Testis (tissue), 2 donors: ENCODE measurements around the gene LKAAEAR1.

Experiments used
- CTCF ChIP-seq, 3 experiments: fragments of 450-650 bp in 2 of 3; fragments of 200-600 bp in 1 of 3; sonication (generic) in 1 of 3; IDR thresholded peaks; one replicate each; pipeline ENCODE4 v1.5.1; 2016 to 2019; ENCODE audit warnings: antibody characterized with exemption in 3 of 3, mild to moderate bottlenecking in 2 of 3, moderate library complexity in 1 of 3
- POLR2A ChIP-seq: fragments of 450-650 bp; IDR thresholded peaks from one replicate; pipeline ENCODE4 v1.6.1; 2017; ENCODE audit warnings: antibody characterized with exemption, mild to moderate bottlenecking, moderate library complexity

GRCh38 chr20:64071341-64072332 is 12.6 kb downstream of the LKAAEAR1 start:
- TF ChIP-seq CTCF (IDR thresholded peaks at IDR 0.05) (no peak), POLR2A (no peak)
